SK-N-SH (cell line): ENCODE measurements around the gene KIF16B.

Source experiments
- CTCF ChIP-seq: fragments of 200-600 bp; sonication (generic); IDR thresholded peaks from 2 replicates; pipeline ENCODE4 v1.6.1; 2017; ENCODE audit warnings: antibody characterized with exemption, mild to moderate bottlenecking, moderate library complexity
- POLR2AphosphoS5 ChIP-seq: IDR thresholded peaks from 2 replicates; pipeline ENCODE4 v1.6.1; 2012; ENCODE audit warnings: low read depth, low read length
- USF1 ChIP-seq: IDR thresholded peaks from 2 replicates; pipeline ENCODE4 v1.4.0; 2012; ENCODE audit warnings: low read depth, borderline replicate concordance
- USF2 ChIP-seq: fragments of 150-350 bp; IDR thresholded peaks from 2 replicates; pipeline ENCODE4 v1.6.1; 2017; ENCODE audit warnings: antibody characterized with exemption, low read length, low read depth, borderline replicate concordance

GRCh38 chr20:16390991-16391390 lies 182.3 kb downstream of the KIF16B start:
- no peak for TF ChIP-seq CTCF
- TF ChIP-seq USF2 = no peak
- no peak for TF ChIP-seq POLR2AphosphoS5
- TF ChIP-seq USF1 = no peak
